CD14-positive monocyte (primary cell): ENCODE results near the gene RILPL1. TPM values are rescaled to one million over a fixed set of nuclear protein-coding genes. Genes with fewer than 3 reads are reported as not detected.
"Not testable (repeated sequence)": the region's sequence is repeated elsewhere in the genome, so short reads cannot be mapped to it uniquely, and the experiment has no call there.

Experiments
- DNase-seq, 3 donors: peaks; one replicate each; pipeline ENCODE4 v3.0.0-alpha.2; 2011 to 2022
- H2AFZ ChIP-seq: 2 replicates; pipeline ENCODE4 v1.6.0; 2012; ENCODE audit warnings: mild to moderate bottlenecking, low read depth, low read length, inconsistent platforms; ENCODE audit not compliant: insufficient read depth, poor library complexity, severe bottlenecking
- H3K27ac ChIP-seq, 2 donors: 1 replicate in 1 of 2; 2 replicates in 1 of 2; pipeline ENCODE4 v1.5.1; 2012 to 2013; ENCODE audit warnings: low read length in 2 of 2, control low read depth in 1 of 2, inconsistent platforms in 1 of 2, low read depth in 1 of 2, mild to moderate bottlenecking in 1 of 2
- H3K27me3 ChIP-seq, 2 donors: one replicate each; pipeline versions ENCODE4 v1.6.0 to v1.6.1; 2011 to 2013; ENCODE audit warnings: low read length in 2 of 2; ENCODE audit not compliant: control insufficient read depth in 2 of 2, insufficient read depth in 2 of 2
- H3K36me3 ChIP-seq, 2 donors: replicated peaks in 1 of 2; 1 replicate in 1 of 2; 2 replicates in 1 of 2; pipeline versions ENCODE4 v1.5.1 to v1.6.1; 2012 to 2013; ENCODE audit warnings: low read length in 2 of 2, control low read depth in 1 of 2, inconsistent platforms in 1 of 2, mild to moderate bottlenecking in 1 of 2; ENCODE audit not compliant: insufficient read depth in 2 of 2, control insufficient read depth in 1 of 2
- H3K4me1 ChIP-seq, 2 donors: 1 replicate in 1 of 2; 2 replicates in 1 of 2; pipeline versions ENCODE4 v1.5.1 to v1.6.1; 2012 to 2013; ENCODE audit warnings: low read length in 2 of 2, control low read depth in 1 of 2, inconsistent platforms in 1 of 2, mild to moderate bottlenecking in 1 of 2, moderate library complexity in 1 of 2; ENCODE audit not compliant: insufficient read depth in 2 of 2, control insufficient read depth in 1 of 2
- H3K4me2 ChIP-seq: replicated peaks from 2 replicates; pipeline ENCODE3; 2012; ENCODE audit warnings: low read length, moderate library complexity, mild to moderate bottlenecking; ENCODE audit not compliant: poor library complexity, severe bottlenecking; ENCODE audit errors: extremely low read depth
- H3K4me3 ChIP-seq, 3 experiments: fragments of 200-600 bp in 1 of 3; sonication (generic) in 1 of 3; replicated peaks in 1 of 3; 1 replicate in 2 of 3; 2 replicates in 1 of 3; pipeline ENCODE4 v1.5.1; 2011 to 2013; ENCODE audit warnings: low read length in 3 of 3, mild to moderate bottlenecking in 3 of 3, control low read depth in 2 of 3, low read depth in 2 of 3, inconsistent platforms in 1 of 3, moderate library complexity in 1 of 3
- H3K79me2 ChIP-seq: 2 replicates; pipeline ENCODE4 v1.6.0; 2012; ENCODE audit warnings: mild to moderate bottlenecking, control low read depth, inconsistent platforms, low read length, moderate library complexity; ENCODE audit not compliant: insufficient read depth
- H3K9ac ChIP-seq: 2 replicates; pipeline ENCODE4 v1.6.0; 2017; ENCODE audit warnings: low read length, mild to moderate bottlenecking; ENCODE audit not compliant: insufficient read depth, poor library complexity, severe bottlenecking
- H3K9me3 ChIP-seq, 2 donors: replicated peaks in 1 of 2; 1 replicate in 1 of 2; 2 replicates in 1 of 2; pipeline versions ENCODE4 v1.5.1 to v1.6.1; 2012 to 2013; ENCODE audit warnings: low read length in 2 of 2, control low read depth in 1 of 2; ENCODE audit not compliant: control insufficient read depth in 1 of 2, insufficient read depth in 1 of 2
- H4K20me1 ChIP-seq: 2 replicates; pipeline ENCODE4 v1.6.0; 2012; ENCODE audit warnings: mild to moderate bottlenecking, low read length, control low read depth, moderate library complexity; ENCODE audit not compliant: insufficient read depth
- H3K27ac Mint-ChIP-seq, 7 donors: one replicate each; pipeline ENCODE4 v1.8.0; 2020; ENCODE audit warnings: mild to moderate bottlenecking in 7 of 7, mixed read lengths in 7 of 7, moderate library complexity in 6 of 7, inconsistent platforms in 2 of 7
- H3K27me3 Mint-ChIP-seq, 3 donors: one replicate each; pipeline ENCODE4 v1.8.0; 2021 to 2022; ENCODE audit warnings: low read depth in 3 of 3, mild to moderate bottlenecking in 3 of 3, mixed read lengths in 3 of 3, moderate library complexity in 3 of 3, inconsistent platforms in 1 of 3
- H3K36me3 Mint-ChIP-seq, 2 donors: one replicate each; pipeline ENCODE4 v1.8.0; 2020; ENCODE audit warnings: mixed read lengths in 2 of 2, inconsistent platforms in 1 of 2, mild to moderate bottlenecking in 1 of 2
- H3K4me1 Mint-ChIP-seq: one replicate; pipeline ENCODE4 v1.8.0; 2020; ENCODE audit warnings: mild to moderate bottlenecking, mixed read lengths
- H3K4me3 Mint-ChIP-seq, 2 donors: one replicate each; pipeline ENCODE4 v1.8.0; 2020; ENCODE audit warnings: mild to moderate bottlenecking in 2 of 2, mixed read lengths in 2 of 2, moderate library complexity in 1 of 2
- H3K9me3 Mint-ChIP-seq, 7 donors: one replicate each; pipeline ENCODE4 v1.8.0; 2020 to 2022; ENCODE audit warnings: mixed read lengths in 7 of 7, mild to moderate bottlenecking in 6 of 7, moderate library complexity in 6 of 7, inconsistent platforms in 2 of 7
- WGBS: methylation state at CpG from one replicate; pipeline ENCODE4 v1.1.5; 2013; ENCODE audit warnings: missing lambda C conversion rate; ENCODE audit not compliant: insufficient coverage; 5-methylcytosine and 5-hydroxymethylcytosine counted together
- intact Hi-C, 2 donors: fragments of 100-400 bp; cut with micrococcal nuclease; formaldehyde crosslinking; loops; one replicate each; pipeline versions ENCODE4 v1.15.0 to v1.15.1; 2023
- polyA plus RNA-seq, 3 donors: library from polyadenylated mRNA; depleted of rRNA in 1 of 3; unstranded in 2 of 3; stranded (reverse) in 1 of 3; fragments of 300-500 nt in 2 of 3; fragments of >200 nt in 1 of 3; fragmentation: Illumina TruSeq in 2 of 3; gene quantifications; 1 replicate in 2 of 3; 2 replicates in 1 of 3; pipeline ENCODE4 v1.2.3, GENCODE V29; 2012 to 2021
- TF ChIP-seq, protein P1 (sequence below): fragments of 200-600 bp; IDR thresholded peaks from one replicate; pipeline ENCODE4 v1.8.0; 2022; ENCODE audit warnings: antibody characterized with exemption, mild to moderate bottlenecking

Gene RILPL1
- polyA plus RNA-seq, 3 donors = 1.2 TPM; not detected in 2

DNA sequence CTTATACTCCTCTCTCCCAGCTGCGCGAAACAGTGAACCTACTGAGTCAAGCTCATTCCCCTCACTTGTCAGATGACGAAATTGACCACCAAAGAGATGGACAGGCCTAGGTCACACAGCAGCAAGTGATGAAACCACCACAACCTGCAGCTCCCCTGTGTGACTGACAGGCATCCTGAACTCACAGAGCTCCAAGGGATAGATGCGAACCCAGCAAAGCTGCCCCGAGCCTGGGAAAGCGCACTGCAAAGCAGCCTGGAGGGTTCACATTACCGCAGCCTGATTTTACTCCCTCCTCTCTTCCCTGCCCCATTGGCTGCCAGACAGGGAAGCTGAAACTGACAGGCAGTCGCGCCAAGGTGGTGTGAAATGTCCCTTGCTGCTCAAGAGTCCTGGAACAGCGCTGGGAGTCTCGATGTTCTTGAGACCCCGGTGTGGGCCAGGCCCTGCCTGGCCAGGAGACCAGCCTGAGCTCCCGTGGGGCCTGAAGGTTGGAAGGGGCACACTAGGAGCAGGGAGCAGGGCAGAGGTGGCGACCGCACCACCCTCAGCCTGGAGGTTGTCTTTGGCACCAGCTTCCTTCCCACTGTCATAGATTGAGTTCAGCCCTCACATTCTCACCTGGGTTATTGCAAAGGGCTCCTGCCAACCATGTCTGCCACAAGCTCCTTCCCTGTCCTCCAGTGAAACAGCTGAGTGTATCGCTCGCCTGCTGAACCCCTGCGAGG, 39.2 kb downstream of the RILPL1 start:
- Histone ChIP-seq H2AFZ (no peak overlapping the region), H3K27ac (no peak overlapping the region), H3K4me2 (no peak overlapping the region), H3K79me2 (no peaks in the 10 kb centered on the region), H3K4me3 (no peak overlapping the region), H3K36me3 (no peaks in the 10 kb centered on the region), H3K27me3 (no peaks in the 10 kb centered on the region), H3K9me3 (no peaks in the 10 kb centered on the region), H3K9ac (no peak overlapping the region), H4K20me1 (no peaks in the 10 kb centered on the region), H3K4me1 (peaks cover 0 to 4% of the 10 kb centered on the region in 2 donors)
- Mint-ChIP-seq H3K4me3 (no peak overlapping the region), H3K27me3 (peaks cover 0 to 6% (median 3%) of the 10 kb centered on the region in 3 donors), H3K4me1 (peaks cover 12% of the 10 kb centered on the region), H3K9me3 (peaks cover 0 to 2% (median 0%) of the 10 kb centered on the region in 7 donors), H3K36me3 (peaks cover 0 to 2% of the 10 kb centered on the region in 2 donors), H3K27ac (no peak overlapping the region)
- TF ChIP-seq, protein P1, sequence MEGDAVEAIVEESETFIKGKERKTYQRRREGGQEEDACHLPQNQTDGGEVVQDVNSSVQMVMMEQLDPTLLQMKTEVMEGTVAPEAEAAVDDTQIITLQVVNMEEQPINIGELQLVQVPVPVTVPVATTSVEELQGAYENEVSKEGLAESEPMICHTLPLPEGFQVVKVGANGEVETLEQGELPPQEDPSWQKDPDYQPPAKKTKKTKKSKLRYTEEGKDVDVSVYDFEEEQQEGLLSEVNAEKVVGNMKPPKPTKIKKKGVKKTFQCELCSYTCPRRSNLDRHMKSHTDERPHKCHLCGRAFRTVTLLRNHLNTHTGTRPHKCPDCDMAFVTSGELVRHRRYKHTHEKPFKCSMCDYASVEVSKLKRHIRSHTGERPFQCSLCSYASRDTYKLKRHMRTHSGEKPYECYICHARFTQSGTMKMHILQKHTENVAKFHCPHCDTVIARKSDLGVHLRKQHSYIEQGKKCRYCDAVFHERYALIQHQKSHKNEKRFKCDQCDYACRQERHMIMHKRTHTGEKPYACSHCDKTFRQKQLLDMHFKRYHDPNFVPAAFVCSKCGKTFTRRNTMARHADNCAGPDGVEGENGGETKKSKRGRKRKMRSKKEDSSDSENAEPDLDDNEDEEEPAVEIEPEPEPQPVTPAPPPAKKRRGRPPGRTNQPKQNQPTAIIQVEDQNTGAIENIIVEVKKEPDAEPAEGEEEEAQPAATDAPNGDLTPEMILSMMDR = no peak
- intact Hi-C loops = no loop called here
- 96% methylated on average over 15 of the region's 18 CpGs for WGBS
- no peak for DNase-seq

DNA sequence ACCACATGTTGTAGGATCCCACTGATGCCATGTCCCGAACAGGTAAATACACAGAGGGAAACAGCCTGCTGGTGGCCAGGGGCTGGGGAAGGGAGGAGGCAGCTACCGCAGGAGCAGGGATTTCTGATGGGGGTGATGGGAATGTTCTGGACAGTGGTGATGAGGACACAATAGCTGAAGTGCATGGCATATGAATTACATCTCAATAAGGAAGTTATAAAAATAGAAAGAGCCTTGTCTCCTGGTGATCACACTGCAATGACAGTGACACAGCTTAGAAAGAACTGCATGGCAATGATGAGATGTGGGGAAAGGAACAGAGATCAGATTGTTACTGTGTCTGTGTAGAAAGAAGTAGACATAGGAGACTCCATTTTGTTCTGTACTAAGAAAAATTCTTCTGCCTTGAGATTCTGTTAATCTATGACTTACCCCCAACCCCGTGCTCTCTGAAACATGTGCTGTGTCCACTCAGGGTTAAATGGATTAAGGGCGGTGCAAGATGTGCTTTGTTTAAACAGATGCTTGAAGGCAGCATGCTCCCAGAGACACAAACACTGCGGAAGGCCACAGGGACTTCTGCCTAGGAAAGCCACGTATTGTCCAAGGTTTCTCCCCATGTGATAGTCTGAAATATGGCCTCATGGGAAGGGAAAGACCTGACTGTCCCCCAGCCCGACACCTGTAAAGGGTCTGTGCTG, 41.0 kb downstream of the RILPL1 start:
- H3K4me1 ChIP-seq, H3K9me3 ChIP-seq, H3K4me3 Mint-ChIP-seq, H3K27ac ChIP-seq, H3K36me3 Mint-ChIP-seq, H3K79me2 ChIP-seq, intact Hi-C loops, H4K20me1 ChIP-seq, H3K4me2 ChIP-seq, H3K9me3 Mint-ChIP-seq, H3K9ac ChIP-seq, H3K36me3 ChIP-seq, H3K27me3 ChIP-seq, H2AFZ ChIP-seq, H3K27me3 Mint-ChIP-seq, H3K4me3 ChIP-seq: not testable (repeated sequence)
- WGBS = 90% methylated on average over 4 of the region's 7 CpGs
- DNase-seq = peak in 2 of 3 donors; percentile 5 to 8
- Mint-ChIP-seq H3K4me1 (peaks cover 12% of the 10 kb centered on the region), H3K27ac (peak overlapping the region in 5 of 7 donors; percentile 8 to 68 (median 52))
